Esophagus muscularis mucosa (tissue), 4 donors: ENCODE measurements around the gene VIL1. TPM values are rescaled to one million over a fixed set of nuclear protein-coding genes. Genes with fewer than 3 reads are reported as not detected.

Source experiments
- DNase-seq: peaks from one replicate; pipeline ENCODE4 v3.0.0-alpha.2; 2017; ENCODE audit errors: extremely low spot score
- H3K27ac ChIP-seq, 4 donors: fragments of 200-600 bp; sonication (generic); replicated peaks in 1 of 4; 1 replicate in 3 of 4; 2 replicates in 1 of 4; pipeline ENCODE4 v1.5.1; 2016 to 2019; ENCODE audit warnings: mild to moderate bottlenecking in 1 of 4
- H3K27me3 ChIP-seq, 4 donors: fragments of 200-600 bp; sonication (generic); one replicate each; pipeline versions ENCODE4 v1.5.1 to v1.6.0; 2016 to 2019
- H3K36me3 ChIP-seq, 4 donors: fragments of 200-600 bp; sonication (generic); one replicate each; pipeline ENCODE4 v1.5.1; 2016 to 2019
- H3K4me1 ChIP-seq, 4 donors: fragments of 200-600 bp; sonication (generic); one replicate each; pipeline ENCODE4 v1.5.1; 2016 to 2019
- H3K4me3 ChIP-seq, 4 donors: fragments of 200-600 bp; sonication (generic); 1 replicate in 2 of 4; 2 replicates in 2 of 4; pipeline ENCODE4 v1.5.1; 2016 to 2019; ENCODE audit warnings: mild to moderate bottlenecking in 4 of 4, moderate library complexity in 1 of 4
- H3K9me3 ChIP-seq, 4 donors: fragments of 200-600 bp; sonication (generic); 1 replicate in 3 of 4; 2 replicates in 1 of 4; pipeline ENCODE4 v1.5.1; 2016 to 2019
- EP300 ChIP-seq: sonication (generic); formaldehyde crosslinking; IDR thresholded peaks from one replicate; pipeline ENCODE4 v1.6.1; 2017; ENCODE audit warnings: antibody characterized with exemption
- POLR2A ChIP-seq: fragments of 450-650 bp; IDR thresholded peaks from one replicate; pipeline ENCODE4 v1.6.1; 2017; ENCODE audit warnings: antibody characterized with exemption, moderate library complexity, mild to moderate bottlenecking, low read depth
- POLR2AphosphoS5 ChIP-seq, 2 donors: sonication (generic); formaldehyde crosslinking; IDR thresholded peaks; one replicate each; pipeline ENCODE4 v1.6.1; 2017; ENCODE audit warnings: antibody characterized with exemption in 2 of 2
- WGBS: methylation state at CpG from one replicate; pipeline ENCODE4 v1.1.5; 2018; 5-methylcytosine and 5-hydroxymethylcytosine counted together
- intact Hi-C: fragments of 100-400 bp; cut with DNase I; formaldehyde crosslinking; loops from one replicate; pipeline ENCODE4 v1.15.1; 2023
- total RNA-seq, 4 donors: library from RNA; depleted of rRNA; stranded (reverse); fragments of >200 nt; gene quantifications; one replicate each; pipeline versions ENCODE4 v1.1.0 to v1.2.1, GENCODE V29; 2016
- TF ChIP-seq, protein P1 (sequence below), 3 experiments: fragments of 200-600 bp in 2 of 3; fragments of 450-650 bp in 1 of 3; sonication (generic) in 2 of 3; IDR thresholded peaks; one replicate each; pipeline ENCODE4 v1.5.1; 2017 to 2019; ENCODE audit warnings: antibody characterized with exemption in 3 of 3, mild to moderate bottlenecking in 2 of 3, moderate library complexity in 1 of 3

Gene VIL1
- total RNA-seq, 4 donors from 2014 or later: 0.86 TPM; not detected in 3

DNA sequence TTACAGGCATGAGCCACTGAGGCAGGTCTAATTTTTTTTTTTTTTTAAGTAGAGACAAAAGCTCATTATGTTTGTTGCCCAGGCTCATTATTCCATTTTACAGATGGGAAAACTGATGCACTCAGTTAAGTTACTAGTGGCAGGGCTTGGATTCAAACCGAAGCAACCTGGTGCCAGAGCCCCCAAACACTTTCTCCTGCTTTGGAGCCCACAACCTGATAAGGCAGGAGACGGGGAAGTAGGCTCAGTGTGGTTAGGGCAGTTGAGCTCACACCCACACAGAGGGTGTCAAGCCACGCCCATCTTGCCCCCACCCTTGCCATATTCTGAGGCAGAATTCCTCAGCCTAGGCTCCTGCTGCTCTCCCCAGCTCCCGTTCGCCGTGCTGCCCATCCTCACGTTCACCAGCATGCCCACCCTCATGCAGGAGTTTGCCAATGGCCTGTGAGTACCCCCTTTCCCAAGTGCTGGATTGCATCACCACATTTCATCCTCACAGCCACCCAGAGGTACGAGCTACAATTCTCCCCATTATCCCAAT is 25.1 kb upstream of the VIL1 start:
- no peak overlapping the region for H3K27ac ChIP-seq
- TF ChIP-seq POLR2AphosphoS5 (IDR thresholded peaks at IDR 0.05) (no peak), EP300 (no peak), POLR2A (no peak)
- TF ChIP-seq, protein P1, sequence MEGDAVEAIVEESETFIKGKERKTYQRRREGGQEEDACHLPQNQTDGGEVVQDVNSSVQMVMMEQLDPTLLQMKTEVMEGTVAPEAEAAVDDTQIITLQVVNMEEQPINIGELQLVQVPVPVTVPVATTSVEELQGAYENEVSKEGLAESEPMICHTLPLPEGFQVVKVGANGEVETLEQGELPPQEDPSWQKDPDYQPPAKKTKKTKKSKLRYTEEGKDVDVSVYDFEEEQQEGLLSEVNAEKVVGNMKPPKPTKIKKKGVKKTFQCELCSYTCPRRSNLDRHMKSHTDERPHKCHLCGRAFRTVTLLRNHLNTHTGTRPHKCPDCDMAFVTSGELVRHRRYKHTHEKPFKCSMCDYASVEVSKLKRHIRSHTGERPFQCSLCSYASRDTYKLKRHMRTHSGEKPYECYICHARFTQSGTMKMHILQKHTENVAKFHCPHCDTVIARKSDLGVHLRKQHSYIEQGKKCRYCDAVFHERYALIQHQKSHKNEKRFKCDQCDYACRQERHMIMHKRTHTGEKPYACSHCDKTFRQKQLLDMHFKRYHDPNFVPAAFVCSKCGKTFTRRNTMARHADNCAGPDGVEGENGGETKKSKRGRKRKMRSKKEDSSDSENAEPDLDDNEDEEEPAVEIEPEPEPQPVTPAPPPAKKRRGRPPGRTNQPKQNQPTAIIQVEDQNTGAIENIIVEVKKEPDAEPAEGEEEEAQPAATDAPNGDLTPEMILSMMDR (IDR thresholded peaks at IDR 0.05): no peak
- H3K4me3 ChIP-seq: no peak overlapping the region
- no peak for DNase-seq
- intact Hi-C loops: loop anchor here (5.0 kb wide), 1 partner anchor 92 kb away; no protein-coding TSS in a partner anchor
- no peaks in the 10 kb centered on the region for H3K36me3 ChIP-seq
- no peaks in the 10 kb centered on the region for H3K27me3 ChIP-seq
- 72% methylated on average over 8 of the region's 8 CpGs for whole genome bisulfite sequencing
- no peaks in the 10 kb centered on the region for H3K9me3 ChIP-seq
- H3K4me1 ChIP-seq: peaks cover 14 to 31% (median 29%) of the 10 kb centered on the region in 4 donors

GRCh38 chr2:218394298-218395089 is 24.4 kb upstream of the VIL1 start:
- H3K9me3 ChIP-seq: no peaks in the 10 kb centered on the region
- peaks cover 14 to 36% (median 34%) of the 10 kb centered on the region in 4 donors for H3K4me1 ChIP-seq
- H3K4me3 ChIP-seq: no peak overlapping the region
- H3K27me3 ChIP-seq: no peaks in the 10 kb centered on the region
- no peak overlapping the region for H3K27ac ChIP-seq
- no peak for DNase-seq
- TF ChIP-seq, protein P1 (IDR thresholded peaks at IDR 0.05): no peak
- TF ChIP-seq POLR2AphosphoS5 (IDR thresholded peaks at IDR 0.05) (no peak), EP300 (no peak), POLR2A (no peak)
- 83% methylated on average over 1 of the region's 13 CpGs for WGBS
- intact Hi-C loops: loop anchor here (5.0 kb wide), 2 partner anchors 92 to 122 kb away; partner anchors contain the start of genes AAMP and PNKD
- H3K36me3 ChIP-seq: no peaks in the 10 kb centered on the region

GRCh38 chr2:218395090-218395444 is 23.9 kb upstream of the VIL1 start:
- Histone ChIP-seq H3K4me3 (no peak overlapping the region), H3K27ac (peak overlapping the region; percentile 98 to 100 (median 100)), H3K9me3 (no peaks in the 10 kb centered on the region), H3K4me1 (peaks cover 14 to 36% (median 34%) of the 10 kb centered on the region in 4 donors), H3K27me3 (no peaks in the 10 kb centered on the region), H3K36me3 (no peaks in the 10 kb centered on the region)
- DNase-seq: no peak
- WGBS: 100% methylated on average over 6 of the region's 6 CpGs
- no peak for TF ChIP-seq POLR2A
- TF ChIP-seq POLR2AphosphoS5 (IDR thresholded peaks at IDR 0.05): no peak
- intact Hi-C loops: loop anchor here (5.0 kb wide), 1 partner anchor 123 kb away; the partner anchor contains the start of genes AAMP and PNKD

- intact Hi-C loops: loop anchor here (5.0 kb wide), 1 partner anchor 123 kb away; the partner anchor contains the start of genes AAMP and PNKD
- Histone ChIP-seq H3K4me1 (peaks cover 14 to 36% (median 34%) of the 10 kb centered on the region in 4 donors), H3K27me3 (no peaks in the 10 kb centered on the region), H3K36me3 (no peaks in the 10 kb centered on the region), H3K4me3 (peak overlapping the region; percentile 88 to 96 (median 93)), H3K27ac (peak overlapping the region; percentile 98 to 100 (median 100)), H3K9me3 (no peaks in the 10 kb centered on the region)
- WGBS: 29% methylated on average over 16 of the region's 16 CpGs
- TF ChIP-seq, protein P1 (IDR thresholded peaks at IDR 0.05): no peak
- no peak for TF ChIP-seq EP300
- no peak for TF ChIP-seq POLR2AphosphoS5 (IDR thresholded peaks at IDR 0.05)
- no peak for TF ChIP-seq POLR2A
- no peak for DNase-seq
These were observed 23.5 kb upstream of the VIL1 start for GRCh38 chr2:218395456-218395825.
